ENCODE results near the gene ZNF236.

ZNF236 gene

GRCh38 chr18:76992226-76993084, 170.1 kb downstream of the ZNF236 start:
- no peak for DNase-seq

DNA sequence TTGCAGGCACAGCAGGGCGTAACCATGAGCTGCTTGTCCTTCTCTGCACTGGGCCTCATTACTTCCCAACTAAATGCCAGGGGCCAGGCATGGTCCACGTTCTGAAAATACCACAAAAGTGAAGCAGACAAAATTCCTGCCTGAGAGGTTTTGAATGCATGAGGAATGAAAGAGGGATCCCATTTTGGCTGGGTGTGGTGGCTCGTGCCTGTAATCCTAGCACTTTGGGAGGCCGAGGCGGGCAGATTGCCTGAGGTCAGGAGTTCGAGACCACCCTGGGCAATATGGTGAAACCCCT, 170.7 kb downstream of the ZNF236 start:
- no peak for DNase-seq

DNA sequence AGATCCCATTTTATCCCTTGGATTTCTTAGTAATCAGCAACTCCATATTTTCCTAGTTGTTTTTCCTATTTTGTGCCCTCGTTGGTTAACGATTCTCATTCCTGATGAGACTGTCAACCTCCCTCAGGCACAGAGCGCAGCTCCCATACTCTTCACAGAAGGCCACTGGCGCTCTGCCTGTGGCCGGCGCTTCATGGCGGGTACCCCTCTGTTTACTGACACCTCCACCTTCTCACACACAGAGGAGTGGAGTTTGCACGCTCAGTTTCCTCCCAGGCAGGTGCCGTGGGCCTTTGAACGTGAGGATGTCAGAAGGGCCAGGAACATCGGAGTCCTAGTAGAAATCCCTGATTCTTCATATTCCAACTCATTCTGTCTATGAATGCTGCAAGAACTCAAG, 171.2 kb downstream of the ZNF236 start:
- DNase-seq: no peak

GRCh38 chr18:76994086-76994654, 171.8 kb downstream of the ZNF236 start:
- no peak for DNase-seq

- DNase-seq: no peak
These were observed 173.5 kb downstream of the ZNF236 start for GRCh38 chr18:76995896-76996295.

DNA sequence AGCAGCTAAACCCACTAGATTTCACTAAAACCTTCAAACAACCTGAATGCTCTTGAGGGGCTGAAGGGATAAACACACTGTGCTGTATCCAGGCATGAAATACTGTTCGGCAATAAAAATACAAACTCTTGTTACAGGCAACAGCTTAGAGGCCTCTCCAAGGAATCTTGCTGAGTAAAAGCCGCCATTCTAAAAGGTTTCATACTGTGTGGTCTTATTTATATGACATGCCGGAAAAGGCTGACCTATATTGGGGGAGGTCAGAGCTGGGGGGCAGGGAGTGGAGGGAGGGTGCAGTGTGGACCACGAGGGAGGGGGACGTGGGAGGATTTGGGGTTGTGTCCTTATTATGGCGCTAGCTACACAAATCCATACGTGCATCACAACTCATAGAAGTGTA, 174.1 kb downstream of the ZNF236 start:
- no peak for DNase-seq

DNA sequence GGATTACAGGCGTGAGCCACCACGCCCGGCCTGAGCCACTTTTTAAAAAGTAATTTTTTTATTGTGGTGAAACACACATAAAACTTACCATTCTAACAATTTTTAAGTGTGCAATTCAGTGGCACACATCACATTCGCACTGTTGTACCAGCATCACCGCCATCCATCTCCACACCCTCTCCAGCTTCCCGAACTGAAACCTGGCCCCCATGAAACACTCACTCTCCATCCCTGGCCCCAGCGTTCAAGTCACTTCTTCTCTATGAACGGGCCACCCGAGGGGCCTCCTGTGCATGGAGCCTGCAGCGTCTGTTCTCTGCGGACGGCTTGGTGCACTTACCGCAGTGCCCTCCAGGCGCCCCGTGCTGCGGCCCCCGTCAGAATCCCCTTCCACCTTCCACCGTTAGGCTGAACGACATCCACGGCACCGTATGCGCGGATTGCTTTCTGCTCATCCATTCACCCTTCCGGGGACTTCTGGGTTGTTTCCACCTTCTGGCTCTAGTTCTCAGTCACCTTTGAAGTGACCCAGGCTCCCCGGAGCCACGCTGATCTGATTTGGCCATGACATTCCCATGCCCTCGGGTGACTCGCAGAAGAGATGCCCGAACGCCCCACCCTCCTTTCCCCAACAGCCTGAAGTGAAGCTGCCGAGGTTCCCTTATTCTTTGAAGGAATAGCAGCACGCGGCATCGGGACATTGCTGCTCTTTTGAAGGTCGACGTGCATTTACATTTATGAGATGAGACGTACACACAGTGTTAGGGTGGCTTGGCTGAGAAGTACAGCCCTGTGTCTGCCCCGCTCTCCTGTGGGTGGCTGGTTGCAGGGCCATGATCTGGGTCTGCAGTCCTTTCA, 175.8 kb downstream of the ZNF236 start:
- DNase-seq: no peak

DNA sequence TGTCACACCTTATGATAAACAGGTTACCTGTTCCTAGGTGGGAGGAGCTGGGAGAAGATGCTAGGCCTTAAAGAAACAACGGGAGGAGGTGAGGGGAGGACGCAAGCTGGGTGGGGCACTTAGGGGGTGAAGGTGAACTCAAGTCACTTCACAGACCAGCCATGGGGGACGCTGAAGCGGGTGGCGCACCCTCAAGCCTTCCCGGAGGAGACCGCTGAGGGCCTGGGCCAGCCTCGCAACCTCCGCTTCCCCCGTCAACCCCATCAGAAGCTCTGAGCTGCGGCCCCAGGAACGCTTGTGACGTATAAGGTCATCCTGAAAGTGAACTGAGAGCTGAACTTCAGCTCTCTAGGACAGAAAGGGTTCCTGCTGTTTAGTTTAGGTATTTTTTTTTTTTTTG, 176.7 kb downstream of the ZNF236 start:
- no peak for DNase-seq

- peak; percentile 65 for DNase-seq
These were observed 178.2 kb downstream of the ZNF236 start for GRCh38 chr18:77000527-77000926.

- no peak for DNase-seq
These were observed 178.7 kb downstream of the ZNF236 start for GRCh38 chr18:77001041-77001440.

DNA sequence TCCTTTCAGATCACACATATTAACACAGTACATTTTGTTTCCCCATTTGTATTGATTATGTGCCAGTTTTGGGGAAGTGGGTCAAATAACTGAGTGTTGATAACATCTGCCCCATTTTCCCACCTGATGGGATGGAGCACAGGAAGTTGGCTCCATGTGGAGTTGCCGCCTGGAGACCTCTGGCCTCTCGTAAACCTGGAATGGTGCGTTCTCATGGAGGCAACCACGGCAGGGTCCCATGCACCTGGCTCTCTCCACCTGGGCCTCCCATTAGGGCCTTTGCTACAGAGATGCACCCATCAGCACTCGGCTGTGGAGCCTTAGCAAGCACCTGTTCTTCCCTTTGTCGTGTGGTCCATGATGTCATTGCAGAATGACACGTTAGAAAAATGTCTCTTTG, 179.6 kb downstream of the ZNF236 start:
- DNase-seq: no peak

DNA sequence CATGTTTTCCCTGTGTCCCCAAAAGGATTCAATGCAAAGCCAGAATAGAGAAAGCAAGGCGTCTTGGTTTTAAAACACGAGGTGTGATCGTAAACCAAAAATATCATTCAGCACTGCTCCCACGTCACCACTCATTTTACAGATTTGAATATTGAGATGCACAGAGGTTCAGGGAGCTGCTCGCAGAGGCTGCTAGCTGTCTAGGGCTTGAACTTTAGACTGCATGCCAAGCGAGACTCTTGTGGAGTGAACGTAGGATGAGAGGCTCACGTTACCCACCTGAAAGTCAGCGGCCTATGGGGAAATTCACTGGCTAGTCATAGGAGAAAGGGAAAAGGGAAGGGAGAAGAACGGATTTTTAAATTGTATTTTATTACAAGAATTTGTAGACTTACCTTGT, 180.1 kb downstream of the ZNF236 start:
- no peak for DNase-seq

GRCh38 chr18:77003316-77003715, 181.0 kb downstream of the ZNF236 start:
- peak; percentile 68 for DNase-seq

DNA sequence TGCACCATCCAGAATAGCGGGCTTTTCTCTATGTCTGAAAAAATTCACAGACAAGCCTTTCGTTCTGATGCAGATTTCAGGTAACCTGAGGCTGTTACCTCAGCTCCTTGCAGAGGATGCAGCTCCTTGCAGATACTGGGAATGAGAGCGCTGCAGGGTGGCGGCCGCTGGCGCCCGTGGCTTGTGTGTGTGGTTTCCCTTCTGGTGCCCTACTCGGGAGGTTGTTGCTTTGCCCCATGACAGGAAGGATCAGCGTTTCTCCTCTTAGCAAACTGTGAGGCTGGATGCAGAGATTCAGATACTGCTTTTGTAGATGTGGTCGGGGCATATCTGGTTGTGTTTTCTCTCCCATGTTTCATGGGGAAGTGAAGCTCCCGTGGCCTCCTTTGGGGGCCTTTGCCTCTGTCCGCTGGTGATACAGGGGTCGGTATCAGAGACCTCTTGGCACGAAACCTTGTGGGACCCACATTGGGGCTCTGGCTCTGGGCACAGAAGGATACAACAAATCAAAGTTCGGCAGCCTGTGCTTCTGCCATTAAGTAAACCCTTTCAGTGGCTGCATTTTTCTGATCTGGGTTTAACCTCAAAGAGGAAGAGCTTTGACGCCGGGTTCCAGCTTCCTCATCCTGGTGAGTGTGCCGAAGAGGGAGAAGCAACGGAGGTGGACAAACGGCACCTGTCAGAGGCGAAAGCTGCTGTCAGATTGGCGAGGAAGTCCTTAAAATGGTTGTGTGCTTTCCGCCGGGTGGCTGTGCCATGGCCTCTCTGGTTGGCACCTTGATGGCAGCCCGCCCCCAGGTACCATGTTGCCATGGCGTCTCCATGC, 182.4 kb downstream of the ZNF236 start:
- DNase-seq: peak; percentile 63

- DNase-seq: no peak
These were observed 183.4 kb downstream of the ZNF236 start for GRCh38 chr18:77005651-77006195.

- no peak for DNase-seq
These were observed 184.2 kb downstream of the ZNF236 start for GRCh38 chr18:77006305-77007175.

- DNase-seq: no peak
These were observed 184.9 kb downstream of the ZNF236 start for GRCh38 chr18:77007251-77007650.

DNA sequence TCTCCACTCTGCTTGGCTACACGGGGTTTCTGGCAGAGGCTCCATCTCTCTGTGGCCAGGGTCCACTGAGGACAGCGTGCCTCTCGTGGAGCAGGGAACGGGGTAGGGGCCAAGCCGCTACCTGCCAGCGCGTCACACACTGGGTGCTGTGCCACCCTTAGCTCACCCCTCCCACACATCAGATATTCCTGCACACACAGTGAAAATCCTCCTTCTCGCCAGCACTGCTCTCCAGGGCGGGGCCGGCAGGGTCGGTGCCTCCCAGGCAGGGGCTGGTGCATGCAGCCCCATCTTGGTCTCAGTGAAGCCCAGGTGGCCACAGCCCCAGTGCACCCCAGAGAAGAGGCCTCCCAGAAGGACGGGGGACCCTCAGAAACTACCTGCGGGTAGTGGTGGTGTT, 185.6 kb downstream of the ZNF236 start:
- DNase-seq: no peak

GRCh38 chr18:77008576-77009315, 186.4 kb downstream of the ZNF236 start:
- no peak for DNase-seq

DNA sequence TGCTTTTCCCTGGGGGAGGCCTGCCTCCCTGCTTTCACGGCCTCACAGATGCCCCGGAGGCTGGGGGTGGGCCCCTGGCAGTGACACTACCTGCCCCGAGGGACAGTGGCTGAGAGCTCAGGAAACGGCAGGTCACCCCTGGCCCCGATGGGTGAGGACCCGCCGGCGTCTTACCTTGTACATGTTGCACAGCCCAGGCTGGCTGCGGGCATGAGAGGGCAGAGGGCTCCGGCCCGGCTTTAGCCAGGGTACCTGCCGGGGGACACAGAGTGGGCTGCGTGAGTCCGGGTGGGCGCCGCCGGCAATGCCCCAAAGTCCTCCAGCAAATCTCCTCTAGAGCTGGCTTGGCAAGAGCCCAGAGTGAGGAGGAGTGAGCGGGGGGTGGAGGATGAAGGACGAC, 187.3 kb downstream of the ZNF236 start:
- DNase-seq: no peak

- no peak for DNase-seq
These were observed 189.8 kb downstream of the ZNF236 start for GRCh38 chr18:77012120-77012519.

Measured in hematopoietic multipotent progenitor cell treated with erythropoietin and hydrocortisone succinate and interleukin-3 and kit ligand, for 6 days (in vitro differentiated cells).